GDM1 (cell line): Measurements from ENCODE around the gene GRB7.
"Not testable (repeated sequence)": the region's sequence is repeated elsewhere in the genome, so short reads cannot be mapped to it uniquely, and the experiment has no call there.

Experiments
- DNase-seq: peaks from one replicate; lab custom pipeline; 2025; lab: John Stamatoyannopoulos, UW

The GRB7 gene

GRCh38 chr17:39752241-39752881 is 14.6 kb downstream of the GRB7 start:
- DNase-seq: no peak

- DNase-seq: peak; percentile 82
Observed at GRCh38 chr17:39753514-39754160, 15.9 kb downstream of the GRB7 start.

DNA sequence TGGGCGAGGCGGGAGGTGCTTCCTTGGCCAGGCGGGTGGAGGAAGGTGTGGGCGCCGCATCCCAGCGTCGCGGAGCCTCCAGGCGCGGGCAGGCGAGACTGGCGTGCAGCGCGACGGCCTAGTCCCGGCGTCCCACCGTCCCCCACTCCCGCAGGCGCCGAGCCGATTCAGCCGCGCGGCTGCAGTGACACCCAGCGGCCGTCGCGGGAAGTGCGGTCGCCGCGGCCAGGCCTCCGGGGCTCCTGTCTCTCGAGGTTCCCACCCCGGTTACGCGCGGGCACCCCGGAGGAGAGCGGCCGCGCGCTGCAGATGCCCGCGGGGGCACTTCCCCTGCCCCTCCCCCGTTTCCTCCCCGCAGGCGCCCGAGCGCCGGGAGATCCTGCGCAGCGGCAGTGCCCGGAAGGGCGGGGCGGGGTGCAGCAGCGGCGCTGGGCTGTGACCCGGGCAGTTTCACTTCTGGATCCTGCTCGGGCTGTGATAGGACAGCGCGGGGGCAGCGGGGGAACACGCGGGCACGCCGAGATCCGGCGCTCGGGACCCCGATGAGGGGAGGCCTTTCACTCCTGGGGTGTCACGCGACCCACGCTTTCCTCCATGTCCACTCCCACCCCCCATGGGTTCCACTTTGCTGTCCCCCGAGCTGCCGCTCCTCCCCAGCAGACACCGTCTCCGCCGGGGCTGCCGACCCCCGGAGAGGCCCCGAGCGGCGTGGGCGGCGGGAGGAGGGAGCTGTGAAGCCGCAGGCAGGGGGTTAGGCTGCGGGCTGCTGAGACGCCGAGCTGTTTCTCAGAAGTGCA is 16.6 kb downstream of the GRB7 start:
- DNase-seq: peak; percentile 86

- no peak for DNase-seq
Observed at GRCh38 chr17:39754958-39755553, 17.3 kb downstream of the GRB7 start.

DNA sequence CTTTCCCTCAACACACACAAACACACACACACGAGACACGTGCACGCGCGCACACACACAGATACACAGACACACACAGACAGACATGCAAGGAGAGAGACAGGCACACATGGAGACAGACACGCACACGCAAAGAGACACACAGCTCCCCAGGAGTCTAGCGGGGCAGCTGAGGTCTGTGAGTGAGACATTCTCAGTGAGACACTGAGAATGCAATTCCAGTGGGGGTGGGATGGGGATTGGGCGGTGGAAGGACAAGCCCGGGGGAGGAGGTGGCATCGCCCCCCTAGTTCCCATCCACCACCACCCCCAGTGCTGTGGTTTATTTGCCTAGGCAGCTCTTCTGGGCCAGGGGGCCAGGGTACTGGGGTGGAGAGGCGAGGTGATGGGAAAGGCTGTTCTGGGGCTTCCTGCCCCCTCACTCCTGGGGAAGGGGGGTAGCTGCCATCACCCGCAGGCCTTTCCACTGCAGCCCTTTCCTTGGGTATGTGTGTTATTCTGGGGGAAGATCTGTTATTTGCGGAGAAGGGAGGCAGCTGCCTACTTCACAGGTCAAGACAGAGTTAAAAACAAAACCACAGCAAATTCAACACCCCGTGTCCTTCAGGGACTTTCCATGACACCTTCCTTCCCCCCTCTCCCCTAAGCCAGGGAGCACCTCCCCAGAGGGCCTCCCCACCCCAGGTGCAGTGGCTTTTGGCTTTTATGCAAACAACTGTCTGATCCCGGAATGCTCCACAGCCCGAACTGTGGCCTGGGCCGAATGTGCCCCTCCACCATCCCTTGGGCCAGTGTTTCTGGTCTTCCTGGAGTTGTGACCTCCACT is 18.0 kb downstream of the GRB7 start:
- DNase-seq: peak; percentile 33

- no peak for DNase-seq
Observed at GRCh38 chr17:39756380-39757079, 18.8 kb downstream of the GRB7 start.

- no peak for DNase-seq
Observed at GRCh38 chr17:39757176-39757662, 19.5 kb downstream of the GRB7 start.

- peak; percentile 38 for DNase-seq
Observed at GRCh38 chr17:39757931-39758873, 20.5 kb downstream of the GRB7 start.

GRCh38 chr17:39759204-39759603 is 21.5 kb downstream of the GRB7 start:
- DNase-seq: no peak

DNA sequence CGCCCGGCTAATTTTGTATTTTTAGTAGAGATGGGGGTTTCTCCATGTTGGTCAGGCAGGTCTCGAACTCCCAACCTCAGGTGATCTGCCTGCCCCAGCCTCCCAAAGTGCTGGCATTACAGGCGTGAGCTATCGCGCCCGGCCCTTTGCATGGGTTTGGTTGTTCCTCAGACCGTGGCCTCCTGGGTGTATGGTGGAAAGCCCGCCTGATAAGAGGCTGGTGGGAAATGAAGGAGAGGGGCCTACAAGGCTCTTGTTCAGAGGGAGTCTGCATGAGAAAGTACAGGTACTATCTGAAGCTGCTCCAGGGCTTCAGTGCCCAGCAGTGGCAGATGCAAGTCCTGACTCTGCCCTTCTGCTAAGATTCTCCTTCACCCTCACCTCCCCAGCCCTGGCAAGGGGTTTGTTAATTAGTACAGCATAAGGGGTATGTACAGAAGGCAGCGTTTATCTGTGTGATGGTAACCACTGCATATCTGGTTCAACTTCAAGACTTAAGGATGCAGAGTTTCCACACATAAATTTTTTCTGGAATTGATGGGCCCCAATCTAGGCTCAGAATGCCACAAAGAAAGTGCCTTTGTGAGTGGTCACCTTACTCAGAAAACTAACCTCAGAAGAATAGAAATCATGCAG is 24.2 kb downstream of the GRB7 start:
- DNase-seq: no peak

DNA sequence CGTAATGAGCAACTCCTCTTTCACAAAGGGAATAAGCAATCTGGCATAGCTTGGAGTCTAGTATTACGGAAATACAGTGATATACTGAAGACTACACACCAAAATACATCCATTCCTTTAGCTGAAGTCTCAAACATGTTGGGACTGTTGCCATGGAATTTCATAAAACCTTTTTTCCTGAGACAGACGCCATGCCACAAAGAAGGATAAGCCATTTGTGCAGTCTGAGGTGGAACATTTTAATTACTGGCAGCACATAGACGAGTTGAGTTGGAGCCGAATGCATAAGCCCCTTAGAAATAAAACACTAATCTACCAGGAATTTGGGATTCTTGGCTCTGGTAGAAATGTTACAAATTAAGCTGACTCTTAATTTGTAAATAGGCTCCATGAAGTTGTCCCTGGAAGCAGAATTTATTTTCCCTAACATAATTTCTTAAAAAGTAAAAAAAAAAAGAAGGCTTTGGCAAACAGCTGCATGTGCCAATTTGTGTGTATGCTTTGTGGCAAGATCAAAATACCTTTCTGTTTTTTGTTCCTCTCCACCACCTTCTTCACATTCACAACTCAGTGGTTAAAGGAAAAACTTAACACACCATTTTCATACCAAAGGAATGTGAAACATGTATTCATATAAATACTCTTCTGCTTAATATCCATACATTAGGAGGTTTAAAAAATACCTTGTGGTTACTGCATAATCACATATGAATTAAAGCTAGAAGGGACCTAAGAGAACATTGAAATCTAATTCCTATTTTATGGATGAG is 25.5 kb downstream of the GRB7 start:
- DNase-seq: no peak

DNA sequence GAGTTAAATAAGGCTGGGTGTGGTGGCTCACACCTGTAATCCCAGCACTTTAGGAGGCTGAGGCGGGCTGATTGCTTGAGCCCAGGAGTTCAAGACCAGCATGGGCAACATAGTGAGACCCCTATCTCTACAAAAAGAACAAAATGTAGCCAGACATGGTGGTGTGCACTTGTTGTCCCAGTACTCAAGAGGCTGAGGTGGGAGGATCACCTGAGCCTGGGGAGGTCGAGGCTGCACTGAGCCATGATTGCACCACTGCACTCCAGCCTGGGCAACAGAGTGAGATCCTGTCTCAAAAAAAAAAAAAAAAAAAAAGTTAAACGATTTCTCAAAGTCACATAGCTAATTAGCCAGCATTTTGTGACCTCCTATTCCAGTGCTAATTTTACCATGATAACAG is 26.4 kb downstream of the GRB7 start:
- not testable (repeated sequence) for DNase-seq

- no peak for DNase-seq
Observed at GRCh38 chr17:39765175-39765574, 27.4 kb downstream of the GRB7 start.

GRCh38 chr17:39765766-39766165 is 28.0 kb downstream of the GRB7 start:
- no peak for DNase-seq

DNA sequence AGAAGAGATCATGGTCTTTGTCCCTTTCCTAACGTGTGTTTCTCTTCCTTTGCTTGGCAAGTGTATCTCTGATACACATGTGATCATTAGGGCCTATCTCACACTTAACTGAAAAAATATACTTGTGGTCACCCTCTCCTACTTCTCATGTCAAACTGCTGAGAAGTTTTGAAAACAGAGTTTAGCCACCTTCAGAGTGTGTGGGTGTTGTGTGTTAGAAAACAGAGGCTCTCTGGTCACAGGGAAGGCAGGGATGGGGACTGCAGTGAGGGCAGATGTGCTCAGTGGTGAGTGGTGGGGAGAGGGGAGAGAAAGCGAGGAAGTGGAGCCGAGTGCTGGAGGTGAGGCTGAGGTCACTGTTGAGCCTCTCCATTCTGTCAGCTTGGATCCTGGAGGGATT is 29.4 kb downstream of the GRB7 start:
- DNase-seq: no peak

DNA sequence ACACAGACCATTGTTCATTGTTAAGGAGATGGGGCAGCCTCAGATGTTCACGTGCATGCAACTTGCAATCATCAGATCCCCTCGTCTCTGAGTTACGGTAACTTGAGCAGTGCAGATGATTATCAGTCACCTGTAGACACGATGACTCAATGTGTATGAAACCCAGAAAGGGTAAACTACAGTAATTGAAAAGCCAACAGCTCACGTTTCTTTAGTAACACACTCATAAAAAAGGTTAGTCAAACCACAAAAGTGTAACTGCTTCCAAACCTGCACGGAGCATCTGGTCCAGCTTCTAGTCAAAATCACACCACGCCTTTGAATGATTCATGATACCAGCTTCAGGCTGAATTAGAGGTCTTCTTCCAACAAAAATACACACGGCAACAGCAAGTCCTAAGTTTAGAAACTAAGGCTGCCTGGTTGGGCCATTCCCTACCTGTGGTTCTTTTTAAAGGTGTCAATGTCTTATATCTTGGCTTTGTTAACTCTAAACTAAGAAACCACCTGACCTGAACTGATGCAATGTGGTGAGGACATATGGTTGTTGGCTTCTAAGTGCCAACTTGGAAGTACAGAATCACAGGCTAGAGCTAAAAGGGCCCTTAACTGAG is 32.3 kb downstream of the GRB7 start:
- DNase-seq: no peak

DNA sequence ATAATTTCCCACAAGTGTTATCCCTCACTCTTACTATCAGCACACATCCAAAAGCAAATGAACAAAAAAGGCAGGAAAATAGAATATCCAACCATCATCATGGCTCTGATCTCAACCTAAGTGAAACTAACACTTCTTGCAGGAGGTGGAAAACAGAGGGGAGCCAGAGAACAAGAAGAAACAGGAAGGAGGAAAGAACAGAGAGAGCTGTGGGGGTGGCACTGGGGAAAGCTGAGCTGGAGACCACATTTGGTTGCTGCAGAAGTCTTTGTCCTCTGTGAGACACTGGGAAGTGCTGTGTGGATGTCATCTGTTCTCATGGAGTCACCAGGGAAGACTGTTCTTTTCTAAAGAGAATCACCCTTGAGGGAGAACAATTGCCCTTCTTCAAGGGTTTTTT is 34.7 kb downstream of the GRB7 start:
- DNase-seq: no peak
